Activated CD8-positive, alpha-beta memory T cell treated with anti-CD3 and anti-CD28 coated beads, Interleukin-2, amount 50 U/mL, for 48 hours (primary cell): ENCODE measurements around the gene RORB.
"Not testable (repeated sequence)": the region's sequence is repeated elsewhere in the genome, so short reads cannot be mapped to it uniquely, and the experiment has no call there.

Experiments
- DNase-seq: peaks from one replicate; pipeline ENCODE4 v3.0.0-alpha.2; 2020

The RORB gene

GRCh38 chr9:74517188-74517587, 20.1 kb downstream of the RORB start:
- DNase-seq: no peak

DNA sequence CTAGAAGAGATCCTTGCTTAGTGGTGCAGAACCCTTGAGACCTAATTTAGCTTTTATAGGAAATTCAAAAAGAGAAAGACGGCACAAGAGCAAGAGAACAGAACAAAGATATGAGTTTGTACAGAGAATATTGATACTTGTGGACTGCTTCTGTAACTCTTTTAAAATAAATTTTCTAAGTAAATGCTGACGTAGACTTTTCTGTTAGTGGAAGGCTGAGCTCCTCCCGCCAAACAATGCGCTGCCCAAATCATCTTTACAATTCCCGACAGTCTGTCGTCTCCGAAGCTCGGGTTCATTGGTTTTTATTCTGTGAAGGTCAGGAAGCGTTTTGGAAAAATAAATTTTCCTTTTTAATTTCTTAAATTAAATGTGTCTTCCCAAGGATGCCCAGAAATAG, 22.3 kb downstream of the RORB start:
- DNase-seq: no peak

GRCh38 chr9:74521009-74521408, 23.9 kb downstream of the RORB start:
- DNase-seq: no peak

GRCh38 chr9:74524289-74524688, 27.2 kb downstream of the RORB start:
- no peak for DNase-seq

GRCh38 chr9:74526215-74526614, 29.1 kb downstream of the RORB start:
- DNase-seq: no peak

DNA sequence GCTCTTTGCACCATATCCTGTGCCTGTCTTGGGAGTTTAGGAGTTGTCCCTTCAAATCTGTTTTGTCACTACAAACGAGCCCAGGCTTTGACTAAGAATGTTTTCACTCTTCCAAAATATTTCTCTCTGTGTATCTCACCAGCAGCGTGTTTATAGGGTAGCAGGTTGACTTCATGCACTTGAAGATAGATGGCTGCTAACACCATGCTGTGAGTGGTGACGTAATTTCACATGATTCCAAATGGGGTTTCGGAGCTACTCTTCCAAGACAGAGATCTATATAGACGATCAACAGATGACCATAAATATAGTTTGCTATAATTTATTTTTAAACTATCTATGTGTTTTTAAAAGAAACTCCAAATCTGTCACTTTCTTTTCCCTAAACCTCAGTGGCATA, 30.6 kb downstream of the RORB start:
- no peak for DNase-seq

GRCh38 chr9:74528207-74528606, 31.1 kb downstream of the RORB start:
- DNase-seq: no peak

DNA sequence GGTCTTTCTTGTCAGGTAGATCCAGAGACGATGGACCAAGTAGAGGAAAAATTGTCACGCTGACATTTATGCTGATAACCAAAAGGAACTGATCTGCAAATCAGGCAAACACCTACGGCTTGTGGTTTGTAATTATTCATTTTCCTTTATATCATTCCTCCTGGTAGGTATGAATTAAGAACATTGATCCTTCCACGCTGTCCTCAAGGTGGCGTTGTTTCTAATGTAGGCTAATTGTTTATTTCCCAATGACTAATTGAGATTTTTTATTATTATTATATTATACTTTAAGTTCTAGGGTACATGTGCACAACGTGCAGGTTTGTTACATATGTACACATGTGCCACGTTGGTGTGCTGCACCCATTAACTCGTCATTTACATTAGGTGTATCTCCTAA, 33.3 kb downstream of the RORB start:
- DNase-seq: not testable (repeated sequence)

GRCh38 chr9:74533253-74533652, 36.1 kb downstream of the RORB start:
- DNase-seq: no peak

DNA sequence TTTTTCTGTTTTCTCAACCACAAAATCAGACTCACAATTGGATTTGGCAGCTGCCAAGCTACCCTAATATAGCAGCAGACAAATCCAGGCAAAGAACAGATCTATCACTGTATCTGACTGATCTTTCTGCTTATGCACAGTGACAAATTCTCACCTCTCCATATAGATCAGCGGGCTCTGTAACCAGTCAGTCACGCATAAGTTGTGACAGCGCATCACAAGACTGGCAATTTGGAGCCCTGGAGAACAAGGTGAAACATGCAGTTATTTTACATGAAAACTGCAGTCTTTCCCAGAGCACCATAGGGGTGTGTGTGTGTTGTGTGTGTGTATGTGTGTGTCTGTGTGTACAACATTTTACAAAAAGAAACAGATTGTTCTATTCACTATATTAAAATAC, 37.7 kb downstream of the RORB start:
- DNase-seq: no peak

DNA sequence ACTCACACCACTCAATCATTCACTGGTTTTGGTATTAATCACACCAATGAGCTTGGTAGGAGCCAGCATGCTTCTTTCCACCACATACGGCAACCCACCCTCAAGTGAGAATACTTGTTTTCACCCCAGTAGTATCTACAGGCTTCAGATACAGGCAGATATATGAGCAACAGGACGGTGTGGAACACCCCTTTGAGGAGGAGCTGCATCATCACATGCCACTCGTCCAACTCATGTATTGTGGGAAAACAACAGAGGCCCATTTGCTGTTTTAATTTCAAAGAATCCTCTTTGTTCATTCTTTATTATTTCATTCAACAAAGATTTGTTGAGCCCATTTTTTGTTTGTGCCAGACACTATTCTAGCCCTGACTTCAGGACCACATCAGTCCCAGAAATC, 46.0 kb downstream of the RORB start:
- no peak for DNase-seq

GRCh38 chr9:74551266-74551665, 54.1 kb downstream of the RORB start:
- DNase-seq: no peak

- DNase-seq: no peak
Measured at GRCh38 chr9:74554751-74555419, 57.8 kb downstream of the RORB start.

GRCh38 chr9:74555565-74555964, 58.4 kb downstream of the RORB start:
- DNase-seq: no peak

GRCh38 chr9:74556685-74557084, 59.5 kb downstream of the RORB start:
- DNase-seq: no peak

GRCh38 chr9:74557571-74557970, 60.4 kb downstream of the RORB start:
- DNase-seq: no peak

DNA sequence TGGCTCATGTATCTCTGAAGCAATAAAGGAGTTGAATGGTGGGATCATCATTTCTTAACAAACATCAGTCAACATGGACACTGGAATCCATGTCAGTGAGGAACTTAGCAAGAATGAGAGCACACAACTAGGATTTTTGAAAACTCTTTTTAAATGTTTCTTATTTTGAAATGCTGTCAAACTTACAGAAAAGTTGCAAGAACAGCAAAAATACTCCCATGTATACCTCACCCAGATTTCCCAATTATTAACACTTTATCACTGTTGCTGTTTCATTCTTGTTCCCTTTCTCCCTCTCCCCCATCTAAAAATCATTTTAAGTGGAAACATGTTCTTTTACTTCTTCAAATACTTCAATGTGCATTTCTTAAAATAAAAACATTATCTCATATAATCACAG, 65.5 kb downstream of the RORB start:
- DNase-seq: no peak

- DNase-seq: no peak
Measured at GRCh38 chr9:74570879-74571512, 73.9 kb downstream of the RORB start.

DNA sequence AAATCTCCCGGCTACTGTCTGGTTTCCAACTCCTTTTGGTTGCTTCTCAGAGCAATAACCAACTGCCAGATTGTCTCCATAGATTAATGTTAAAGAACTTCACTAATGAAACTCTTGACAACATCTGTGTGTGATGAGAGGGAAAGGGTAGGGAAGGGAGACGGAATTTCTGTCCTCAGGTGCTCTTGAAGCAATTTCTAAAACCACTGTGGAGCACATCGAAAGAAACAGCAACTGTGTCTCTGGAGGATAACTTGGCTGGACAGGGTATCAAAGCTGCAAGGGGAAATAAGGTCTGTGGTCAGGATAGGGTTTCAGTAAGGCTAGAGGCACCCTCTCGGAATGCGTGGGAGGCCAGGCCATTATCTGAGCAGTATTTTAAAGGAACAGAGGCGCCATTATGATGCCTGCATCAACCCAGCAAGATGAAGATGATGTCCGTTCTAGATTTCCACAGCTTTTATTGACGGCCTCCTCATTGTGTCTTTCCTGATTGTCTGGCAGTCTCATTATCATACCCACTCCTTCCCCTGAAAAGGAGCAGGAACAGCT, 76.6 kb downstream of the RORB start:
- no peak for DNase-seq

DNA sequence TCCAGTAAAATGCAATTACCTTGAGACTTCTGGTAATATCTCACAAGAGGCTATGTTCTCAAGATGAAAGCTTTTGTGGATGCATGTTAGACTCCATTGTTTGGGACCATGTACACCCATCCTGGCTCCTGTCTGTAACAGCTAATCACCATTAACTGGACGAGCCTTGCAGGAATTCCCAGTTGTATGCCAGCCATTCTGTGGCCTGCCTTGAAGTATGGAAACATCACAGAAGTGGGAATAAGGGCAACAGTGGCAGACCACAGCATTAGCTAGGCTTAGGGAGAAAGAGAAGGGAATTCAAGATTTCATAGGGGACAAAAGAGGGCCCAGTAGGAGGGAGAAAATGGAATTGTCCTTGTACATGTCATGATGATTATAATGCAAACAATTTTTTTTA, 79.0 kb downstream of the RORB start:
- no peak for DNase-seq

DNA sequence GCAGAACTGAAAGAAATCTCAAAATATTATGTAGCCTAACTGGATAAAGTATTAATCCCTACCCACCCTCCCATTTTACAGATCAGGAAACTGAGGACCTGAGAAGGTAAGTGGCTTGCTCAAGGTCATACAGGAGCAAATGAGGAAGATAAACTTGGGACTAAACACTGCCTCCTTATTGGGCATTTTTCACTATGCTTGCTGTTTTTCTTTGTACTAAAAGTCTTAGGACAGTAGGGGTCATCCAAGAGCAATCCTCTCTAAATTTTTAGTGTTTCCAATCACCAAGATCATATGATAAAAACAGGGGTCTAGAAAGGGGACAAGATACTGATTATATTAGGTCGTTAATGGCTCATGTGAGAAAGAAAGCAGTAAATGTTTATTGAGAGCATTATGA, 80.8 kb downstream of the RORB start:
- no peak for DNase-seq

DNA sequence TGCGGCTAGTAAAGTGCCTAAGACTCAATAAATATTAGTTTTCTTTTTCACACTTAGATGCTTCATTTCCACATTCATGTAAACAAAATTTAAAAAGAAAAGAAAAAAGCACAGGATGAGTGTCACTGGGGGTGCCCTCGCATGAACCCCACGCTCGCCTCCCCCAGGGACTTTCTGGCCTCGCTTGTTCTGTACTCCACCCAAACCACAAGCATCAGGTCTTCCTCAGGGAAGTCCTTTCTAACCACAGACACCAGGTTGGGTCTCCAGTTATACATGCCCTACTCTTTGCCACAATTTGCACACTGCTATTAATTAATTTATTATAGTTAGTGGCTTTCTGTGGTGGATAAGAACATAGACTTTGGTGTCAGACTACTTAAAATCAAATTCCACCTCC, 92.4 kb downstream of the RORB start:
- DNase-seq: no peak

- DNase-seq: no peak
Measured at GRCh38 chr9:74595286-74595685, 98.2 kb downstream of the RORB start.

- DNase-seq: no peak
Measured at GRCh38 chr9:74598874-74599273, 101.7 kb downstream of the RORB start.
